Measurements from ENCODE around the gene SKIDA1.

SKIDA1 gene

DNA sequence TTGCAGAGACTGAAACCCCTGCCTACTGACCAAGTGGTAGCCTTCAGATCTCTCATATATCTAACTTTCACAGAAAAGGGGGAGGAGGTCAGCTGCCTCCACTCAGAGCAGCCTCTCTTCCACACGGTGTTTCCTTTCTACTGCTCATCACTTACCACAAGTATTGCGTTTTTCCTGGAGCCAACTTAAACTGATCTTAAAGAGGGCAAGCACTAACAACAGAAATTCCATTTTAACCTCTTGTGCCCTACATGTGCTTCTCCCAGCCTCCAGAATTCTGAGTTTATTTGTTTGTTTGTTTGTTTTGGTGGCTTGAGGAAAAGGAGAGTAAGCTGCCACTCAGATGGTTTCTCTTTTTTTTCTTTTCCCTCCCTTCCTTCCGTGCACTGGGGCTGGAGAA is 19.1 kb downstream of the SKIDA1 start:
- TF ChIP-seq FOXA1 (IDR thresholded peaks at IDR 0.05) (no peak), HDGF (IDR thresholded peaks at IDR 0.05; ENCODE audit: borderline replicate concordance) (no peak), LEF1 (IDR thresholded peaks at IDR 0.05; ENCODE audit: borderline replicate concordance) (no peak), SUZ12 (IDR thresholded peaks at IDR 0.05) (no peak), ARNT (IDR thresholded peaks at IDR 0.05) (no peak), ELF4 (IDR thresholded peaks at IDR 0.05) (no peak), CTBP1 (IDR thresholded peaks at IDR 0.05; ENCODE audit: borderline replicate concordance) (no peak), L3MBTL2 (conservative IDR thresholded peaks at IDR 0.05) (no peak), FOXM1 (IDR thresholded peaks at IDR 0.05; ENCODE audit: borderline replicate concordance) (no peak)
- TF ChIP-seq, protein P1, sequence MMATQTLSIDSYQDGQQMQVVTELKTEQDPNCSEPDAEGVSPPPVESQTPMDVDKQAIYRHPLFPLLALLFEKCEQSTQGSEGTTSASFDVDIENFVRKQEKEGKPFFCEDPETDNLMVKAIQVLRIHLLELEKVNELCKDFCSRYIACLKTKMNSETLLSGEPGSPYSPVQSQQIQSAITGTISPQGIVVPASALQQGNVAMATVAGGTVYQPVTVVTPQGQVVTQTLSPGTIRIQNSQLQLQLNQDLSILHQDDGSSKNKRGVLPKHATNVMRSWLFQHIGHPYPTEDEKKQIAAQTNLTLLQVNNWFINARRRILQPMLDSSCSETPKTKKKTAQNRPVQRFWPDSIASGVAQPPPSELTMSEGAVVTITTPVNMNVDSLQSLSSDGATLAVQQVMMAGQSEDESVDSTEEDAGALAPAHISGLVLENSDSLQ (IDR thresholded peaks at IDR 0.05), result no peak
- POLR2A ChIA-PET, result interaction anchor here (1.2 to 2.5 kb wide), 4 partner anchors 9 to 19 kb away, joined by 5 to 9 read pairs (median 6); partner anchors contain the start of gene SKIDA1
- CTCF ChIA-PET, result interaction anchor here (1.4 kb wide), 1 partner anchor 12 kb away, joined by 5 read pairs; no protein-coding TSS in a partner anchor
- no peak for DNase-seq (ENCODE audit: extremely low spot score)

DNA sequence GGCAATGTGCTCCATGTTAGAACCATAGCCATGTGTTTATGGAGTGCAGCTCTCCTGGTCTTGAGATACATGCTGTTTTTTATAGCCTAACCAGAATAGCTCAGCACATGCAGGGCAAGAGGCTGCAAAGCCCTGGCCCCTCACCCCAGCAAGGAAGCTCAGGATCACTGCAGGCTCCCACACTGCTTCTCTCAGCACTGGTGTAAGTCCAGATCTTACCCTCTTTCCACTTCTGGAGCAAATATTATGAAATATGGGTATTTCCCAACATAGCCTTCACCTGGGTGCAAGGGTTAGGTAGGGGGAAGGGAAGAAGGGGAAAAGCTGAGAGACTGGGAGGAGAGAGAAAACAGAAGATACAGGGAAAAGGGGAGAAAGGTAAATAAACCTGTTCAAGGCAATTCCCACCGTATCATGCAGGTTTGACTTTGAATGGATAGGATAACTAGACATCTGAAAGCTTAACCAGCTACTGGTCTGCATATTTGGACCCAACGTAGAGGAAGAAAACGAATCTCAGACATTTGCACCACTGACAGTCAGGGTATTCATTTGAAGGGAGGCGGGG is 19.7 kb downstream of the SKIDA1 start:
- ChIA-PET CTCF (interaction anchor here (0.7 to 1.4 kb wide), 2 partner anchors 12 to 269 kb away, joined by 3 to 5 read pairs; no protein-coding TSS in a partner anchor), POLR2A (interaction anchor here (1.0 to 2.5 kb wide), 5 partner anchors 9 to 19 kb away, joined by 3 to 9 read pairs (median 5); partner anchors contain the start of gene SKIDA1)
- TF ChIP-seq L3MBTL2 (conservative IDR thresholded peaks at IDR 0.05) (peak; percentile 45), NFRKB (IDR thresholded peaks at IDR 0.05) (no peak)

GRCh38 chr10:21503542-21503941 is 21.9 kb downstream of the SKIDA1 start:
- CTCF ChIA-PET, result no interaction called here
- no peak for DNase-seq (ENCODE audit: extremely low spot score)
- TF ChIP-seq LEF1 (IDR thresholded peaks at IDR 0.05; ENCODE audit: borderline replicate concordance), result no peak

More for the DNA sequence above, 19.7 kb downstream of the SKIDA1 start:
- DNase-seq (ENCODE audit: extremely low spot score), result no peak

DNA sequence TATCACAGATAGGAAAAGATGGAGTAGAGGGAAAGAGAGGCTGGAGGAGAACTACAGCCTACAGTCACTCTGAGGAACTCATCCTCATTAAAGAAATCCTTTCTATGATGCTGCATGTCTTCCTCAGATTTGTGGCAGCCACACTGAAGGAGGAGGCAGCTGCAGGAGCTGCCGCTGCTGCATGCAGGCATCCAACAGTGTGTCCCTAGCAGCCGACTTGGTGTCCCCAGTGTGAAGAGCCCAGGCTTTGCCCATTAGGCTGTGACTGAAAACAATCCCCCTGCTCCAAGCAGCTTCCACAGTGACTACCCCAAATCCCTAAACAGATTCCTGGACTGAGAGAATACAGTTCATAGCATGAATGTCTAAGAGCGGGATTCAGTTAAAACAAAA is 23.1 kb downstream of the SKIDA1 start:
- no peak for DNase-seq (ENCODE audit: extremely low spot score)
- ChIA-PET POLR2A (interaction anchor here (1.3 kb wide), 1 partner anchor 23 kb away, joined by 4 read pairs; the partner anchor contains the start of gene SKIDA1), CTCF (no interaction called here)
- TF ChIP-seq CTBP1 (IDR thresholded peaks at IDR 0.05; ENCODE audit: borderline replicate concordance), result no peak
- TF ChIP-seq NFRKB (IDR thresholded peaks at IDR 0.05), result no peak
- TF ChIP-seq TARDBP (IDR thresholded peaks at IDR 0.05), result no peak
- TF ChIP-seq ELF4 (IDR thresholded peaks at IDR 0.05), result no peak
- no peak for TF ChIP-seq LEF1 (IDR thresholded peaks at IDR 0.05; ENCODE audit: borderline replicate concordance)
- TF ChIP-seq HDGF (IDR thresholded peaks at IDR 0.05; ENCODE audit: borderline replicate concordance), result no peak
- TF ChIP-seq SUZ12 (IDR thresholded peaks at IDR 0.05), result no peak
- no peak for TF ChIP-seq ARNT (IDR thresholded peaks at IDR 0.05)
- TF ChIP-seq BHLHE40 (IDR thresholded peaks at IDR 0.05; ENCODE audit: borderline replicate concordance), result no peak
- no peak for TF ChIP-seq FOXM1 (IDR thresholded peaks at IDR 0.05; ENCODE audit: borderline replicate concordance)
- no peak for TF ChIP-seq SP1 (IDR thresholded peaks at IDR 0.05)

More at GRCh38 chr10:21503542-21503941, 21.9 kb downstream of the SKIDA1 start:
- POLR2A ChIA-PET, result interaction anchor here (1.0 kb wide), 1 partner anchor 13 kb away, joined by 3 read pairs; no protein-coding TSS in a partner anchor

DNA sequence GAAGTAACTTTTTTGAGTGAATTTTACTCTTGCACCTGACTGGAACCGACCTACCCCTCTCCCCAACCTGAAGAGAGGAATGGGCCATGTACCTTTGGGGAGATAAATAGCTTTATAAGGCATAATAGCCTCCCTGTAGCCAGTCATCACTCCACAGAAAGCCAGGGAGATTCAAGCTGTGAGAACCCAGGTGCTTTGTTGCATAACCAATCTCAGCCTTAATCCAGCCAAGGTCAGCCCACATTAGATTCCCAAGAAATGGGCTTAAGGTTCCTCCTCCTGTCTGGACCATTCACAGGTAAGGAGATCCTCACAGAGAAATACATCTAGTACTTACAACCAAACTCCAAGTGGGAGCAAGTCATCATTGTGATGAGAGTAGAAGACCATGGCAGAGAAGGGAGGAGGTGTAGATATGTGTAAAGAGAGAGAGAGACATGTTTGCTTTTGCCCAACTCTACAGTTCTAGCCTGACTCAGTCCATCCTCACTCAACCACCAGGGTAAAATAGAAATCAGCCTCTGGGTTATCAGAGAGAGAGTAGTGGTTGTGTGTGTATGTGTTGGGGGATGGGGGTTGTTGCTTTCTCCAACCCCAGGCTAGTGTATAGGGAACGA is 23.6 kb downstream of the SKIDA1 start:
- POLR2A ChIA-PET, result interaction anchor here (1.3 kb wide), 1 partner anchor 24 kb away, joined by 4 read pairs; the partner anchor contains the start of gene SKIDA1
- no peak for DNase-seq (ENCODE audit: extremely low spot score)
- TF ChIP-seq FOXM1 (IDR thresholded peaks at IDR 0.05; ENCODE audit: borderline replicate concordance) (no peak), CTBP1 (IDR thresholded peaks at IDR 0.05; ENCODE audit: borderline replicate concordance) (no peak), TARDBP (IDR thresholded peaks at IDR 0.05) (no peak)

GRCh38 chr10:21501091-21501490 is 24.4 kb downstream of the SKIDA1 start:
- no peak for DNase-seq (ENCODE audit: extremely low spot score)
- ChIA-PET POLR2A (interaction anchor here (1.3 kb wide), 1 partner anchor 25 kb away, joined by 4 read pairs; the partner anchor contains the start of gene SKIDA1), CTCF (no interaction called here)
- TF ChIP-seq TARDBP (IDR thresholded peaks at IDR 0.05), result no peak
- TF ChIP-seq CTBP1 (IDR thresholded peaks at IDR 0.05; ENCODE audit: borderline replicate concordance), result no peak
- no peak for TF ChIP-seq FOXK2 (IDR thresholded peaks at IDR 0.05)
- no peak for TF ChIP-seq FOXA1 (IDR thresholded peaks at IDR 0.05)
- TF ChIP-seq ELF4 (IDR thresholded peaks at IDR 0.05), result no peak
- TF ChIP-seq LEF1 (IDR thresholded peaks at IDR 0.05; ENCODE audit: borderline replicate concordance), result no peak
- TF ChIP-seq SUZ12 (IDR thresholded peaks at IDR 0.05), result no peak
- no peak for TF ChIP-seq HDGF (IDR thresholded peaks at IDR 0.05; ENCODE audit: borderline replicate concordance)
- no peak for TF ChIP-seq SP1 (IDR thresholded peaks at IDR 0.05)
- TF ChIP-seq, protein P1 (IDR thresholded peaks at IDR 0.05), result no peak
- TF ChIP-seq ZNF384 (IDR thresholded peaks at IDR 0.05), result no peak
- no peak for TF ChIP-seq L3MBTL2 (conservative IDR thresholded peaks at IDR 0.05)
- TF ChIP-seq ARNT (IDR thresholded peaks at IDR 0.05), result no peak
- no peak for TF ChIP-seq BHLHE40 (IDR thresholded peaks at IDR 0.05; ENCODE audit: borderline replicate concordance)
- no peak for TF ChIP-seq NFRKB (IDR thresholded peaks at IDR 0.05)
- no peak for TF ChIP-seq FOXM1 (IDR thresholded peaks at IDR 0.05; ENCODE audit: borderline replicate concordance)

More for the DNA sequence above, 23.6 kb downstream of the SKIDA1 start:
- CTCF ChIA-PET, result no interaction called here

DNA sequence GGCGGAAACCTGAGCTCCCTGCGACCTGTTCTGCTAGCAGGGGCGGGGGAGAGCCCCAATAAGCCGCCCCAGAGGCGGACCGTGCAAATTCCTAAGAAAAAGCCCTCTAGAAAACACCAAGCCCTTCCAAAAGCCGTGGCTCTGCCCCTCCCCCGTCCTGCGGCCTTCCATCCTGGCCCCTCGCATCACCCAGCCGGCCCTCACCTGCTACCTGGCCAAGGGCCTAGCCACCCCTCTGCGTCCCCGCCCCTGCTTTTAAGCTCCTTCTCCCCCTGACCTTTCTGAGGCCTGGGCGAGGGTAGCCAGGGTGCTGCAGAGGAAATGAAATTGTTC is 24.9 kb downstream of the SKIDA1 start:
- ChIA-PET POLR2A (no interaction called here), CTCF (no interaction called here)
- DNase-seq (ENCODE audit: extremely low spot score), result no peak
- TF ChIP-seq ELF4 (IDR thresholded peaks at IDR 0.05) (no peak), SUZ12 (IDR thresholded peaks at IDR 0.05) (no peak), TARDBP (IDR thresholded peaks at IDR 0.05) (no peak), BHLHE40 (IDR thresholded peaks at IDR 0.05; ENCODE audit: borderline replicate concordance) (no peak), SP1 (IDR thresholded peaks at IDR 0.05) (no peak), LEF1 (IDR thresholded peaks at IDR 0.05; ENCODE audit: borderline replicate concordance) (no peak), FOXA1 (IDR thresholded peaks at IDR 0.05) (no peak), FOXK2 (IDR thresholded peaks at IDR 0.05) (no peak)
- TF ChIP-seq, protein P1 (IDR thresholded peaks at IDR 0.05), result no peak

Measured in HEK293T (cell line).